GM23338 (cell line): Measurements from ENCODE around the gene ESYT1.

Experiments
- EZH2 ChIP-seq: fragments of 200-600 bp; sonication (generic); IDR thresholded peaks from one replicate; pipeline ENCODE4 v1.8.0; 2017; ENCODE audit warnings: antibody characterized with exemption, mild to moderate bottlenecking, low read depth; ENCODE audit not compliant: unreplicated experiment
- EZH2phosphoT487 ChIP-seq: fragments of 200-600 bp; sonication (generic); IDR thresholded peaks from one replicate; pipeline ENCODE4 v1.8.1; 2018; ENCODE audit warnings: antibody characterized with exemption; ENCODE audit not compliant: unreplicated experiment
- POLR2AphosphoS5 ChIP-seq: IDR thresholded peaks from 2 replicates; pipeline ENCODE4 v1.6.1; 2016; ENCODE audit warnings: antibody characterized with exemption, low read depth
- TF ChIP-seq, protein P1 (sequence below), 2 experiments: fragments of 200-600 bp in 1 of 2; sonication (generic) in 1 of 2; conservative IDR thresholded peaks; 2 replicates each; pipeline versions ENCODE4 v1.5.1 to v1.6.1; 2016 to 2017; ENCODE audit warnings: antibody characterized with exemption in 2 of 2, low read depth in 2 of 2, mild to moderate bottlenecking in 2 of 2, moderate library complexity in 1 of 2

DNA sequence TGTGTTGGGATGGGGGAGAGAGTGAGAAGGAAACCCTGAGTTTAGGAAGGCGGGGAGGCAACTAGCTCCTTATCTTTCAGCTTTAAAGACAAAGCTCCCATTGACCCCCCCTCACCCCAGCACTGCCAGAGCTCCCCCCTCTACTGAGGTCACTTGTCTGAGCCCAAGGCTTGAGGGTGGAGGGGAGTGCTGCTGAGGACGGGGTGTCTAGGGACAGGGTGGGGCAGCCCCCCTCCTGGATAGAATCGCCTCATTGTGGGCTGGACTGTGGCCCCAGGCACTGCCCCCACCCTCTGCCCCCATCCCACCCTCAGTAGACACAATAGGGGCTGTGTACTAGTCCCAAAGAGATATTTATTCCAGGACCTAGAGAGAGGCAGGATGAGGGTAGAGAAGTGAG is 45.1 kb upstream of the ESYT1 start:
- TF ChIP-seq, protein P1, sequence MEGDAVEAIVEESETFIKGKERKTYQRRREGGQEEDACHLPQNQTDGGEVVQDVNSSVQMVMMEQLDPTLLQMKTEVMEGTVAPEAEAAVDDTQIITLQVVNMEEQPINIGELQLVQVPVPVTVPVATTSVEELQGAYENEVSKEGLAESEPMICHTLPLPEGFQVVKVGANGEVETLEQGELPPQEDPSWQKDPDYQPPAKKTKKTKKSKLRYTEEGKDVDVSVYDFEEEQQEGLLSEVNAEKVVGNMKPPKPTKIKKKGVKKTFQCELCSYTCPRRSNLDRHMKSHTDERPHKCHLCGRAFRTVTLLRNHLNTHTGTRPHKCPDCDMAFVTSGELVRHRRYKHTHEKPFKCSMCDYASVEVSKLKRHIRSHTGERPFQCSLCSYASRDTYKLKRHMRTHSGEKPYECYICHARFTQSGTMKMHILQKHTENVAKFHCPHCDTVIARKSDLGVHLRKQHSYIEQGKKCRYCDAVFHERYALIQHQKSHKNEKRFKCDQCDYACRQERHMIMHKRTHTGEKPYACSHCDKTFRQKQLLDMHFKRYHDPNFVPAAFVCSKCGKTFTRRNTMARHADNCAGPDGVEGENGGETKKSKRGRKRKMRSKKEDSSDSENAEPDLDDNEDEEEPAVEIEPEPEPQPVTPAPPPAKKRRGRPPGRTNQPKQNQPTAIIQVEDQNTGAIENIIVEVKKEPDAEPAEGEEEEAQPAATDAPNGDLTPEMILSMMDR (conservative IDR thresholded peaks at IDR 0.05; ENCODE audit: low read depth in 2 of 2), result no peak
- TF ChIP-seq EZH2phosphoT487 (no peak), EZH2 (no peak), POLR2AphosphoS5 (no peak)
